Endothelial cell of umbilical vein (primary cell): ENCODE results near the gene BIN2. TPM values are rescaled to one million over a fixed set of nuclear protein-coding genes. Genes with fewer than 3 reads are reported as not detected.

Experiments used
- BruUV-seq: library from RNA; stranded (reverse); fragments of 400-500 nt; replicated peaks from 2 replicates; lab custom pipeline; 2021; lab: Mats Ljungman, UMichigan
- CTCF ChIA-PET: fragments of 300-600, 350-600 bp; sonication (Branson Sonifier 250); formaldehyde crosslinking; loops from one replicate; lab custom pipeline; 2021; ENCODE audit warnings: antibody characterized with exemption, inconsistent platforms; lab: Charles Lee
- POLR2A ChIA-PET: fragments of 300-600, 350-600 bp; sonication (Branson Sonifier 250); formaldehyde crosslinking; loops from one replicate; lab custom pipeline; 2021; ENCODE audit warnings: antibody characterized with exemption, inconsistent platforms; lab: Charles Lee
- DNase-seq: peaks from one replicate; pipeline ENCODE4 v3.0.0-alpha.2; 2011; ENCODE audit warnings: low read depth, low spot score
- FAIRE-seq: peaks from 2 replicates; lab custom pipeline; 2011; peaks lifted over from hg19 to GRCh38; lab: Jason Lieb, UNC
- H2AFZ ChIP-seq: 2 replicates; pipeline ENCODE4 v1.6.0; 2012; ENCODE audit warnings: low read depth, low read length, control low read depth, inconsistent platforms
- H3K27ac ChIP-seq: 2 replicates; pipeline ENCODE4 v1.5.1; 2011; ENCODE audit warnings: low read depth, mild to moderate bottlenecking, control low read depth, low read length, moderate library complexity; ENCODE audit not compliant: insufficient read depth
- H3K27me3 ChIP-seq, 2 experiments: 2 replicates each; pipeline versions ENCODE4 v1.6.0 to v1.6.1; 2011; ENCODE audit warnings: low read length in 2 of 2, mixed read lengths in 1 of 2; ENCODE audit not compliant: control insufficient read depth in 2 of 2, insufficient read depth in 2 of 2
- H3K36me3 ChIP-seq, 2 experiments: 2 replicates in 1 of 2; 3 replicates in 1 of 2; pipeline ENCODE4 v1.5.1; 2011; ENCODE audit warnings: low read length in 2 of 2, mild to moderate bottlenecking in 1 of 2, moderate library complexity in 1 of 2; ENCODE audit not compliant: control insufficient read depth in 2 of 2, insufficient read depth in 2 of 2; ENCODE audit errors: extremely low read depth in 1 of 2
- H3K4me1 ChIP-seq: 3 replicates; pipeline ENCODE4 v1.5.1; 2011; ENCODE audit warnings: mild to moderate bottlenecking, low read length; ENCODE audit not compliant: control insufficient read depth, insufficient read depth; ENCODE audit errors: extremely low read depth
- H3K4me2 ChIP-seq: 2 replicates; pipeline ENCODE4 v1.6.1; 2011; ENCODE audit warnings: low read length, control low read depth, mixed read lengths; ENCODE audit not compliant: insufficient read depth
- H3K4me3 ChIP-seq, 3 experiments: fragments of 200-600 bp in 1 of 3; sonication (generic), shearing (Covaris generic) in 1 of 3; replicated peaks in 1 of 3; 2 replicates each; pipeline ENCODE4 v1.5.1; 2011 to 2016; ENCODE audit warnings: control low read depth in 3 of 3, low read length in 3 of 3, mild to moderate bottlenecking in 2 of 3, inconsistent platforms in 1 of 3, low read depth in 1 of 3, moderate library complexity in 1 of 3; ENCODE audit not compliant: insufficient read depth in 1 of 3
- H3K79me2 ChIP-seq: 2 replicates; pipeline ENCODE4 v1.6.0; 2012; ENCODE audit warnings: low read length, inconsistent platforms; ENCODE audit not compliant: control insufficient read depth, insufficient read depth
- H3K9ac ChIP-seq: replicated peaks from 2 replicates; pipeline ENCODE3; 2011; ENCODE audit warnings: low read length, control low read depth; ENCODE audit not compliant: insufficient read depth; ENCODE audit errors: extremely low read depth
- H3K9me1 ChIP-seq: replicated peaks from 3 replicates; pipeline ENCODE4 v1.6.0; 2011; ENCODE audit warnings: mild to moderate bottlenecking, low read length; ENCODE audit not compliant: control insufficient read depth, insufficient read depth; ENCODE audit errors: extremely low read depth
- H3K9me3 ChIP-seq: replicated peaks from 2 replicates; pipeline ENCODE4 v1.5.1; 2012; ENCODE audit warnings: low read length, inconsistent platforms; ENCODE audit not compliant: control insufficient read depth, insufficient read depth
- H4K20me1 ChIP-seq: replicated peaks from 2 replicates; pipeline ENCODE3; 2011; ENCODE audit warnings: mild to moderate bottlenecking, low read length; ENCODE audit not compliant: control insufficient read depth, insufficient read depth; ENCODE audit errors: extremely low read depth
- EZH2 ChIP-seq: IDR thresholded peaks from 2 replicates; pipeline ENCODE4 v1.6.1; 2012; ENCODE audit warnings: borderline replicate concordance, low read depth, mild to moderate bottlenecking, moderate library complexity, low read length, inconsistent platforms; ENCODE audit not compliant: severe bottlenecking
- FOS ChIP-seq: IDR thresholded peaks from 2 replicates; pipeline ENCODE4 v1.6.1; 2011; ENCODE audit warnings: mild to moderate bottlenecking, low read length, moderate library complexity, borderline replicate concordance; ENCODE audit not compliant: insufficient read depth
- GATA2 ChIP-seq: IDR thresholded peaks from 2 replicates; pipeline ENCODE4 v1.7.0; 2011; ENCODE audit warnings: low read depth, mild to moderate bottlenecking, moderate library complexity, mixed read lengths, low read length; ENCODE audit not compliant: insufficient read length, insufficient read depth
- JUN ChIP-seq: IDR thresholded peaks from 2 replicates; pipeline ENCODE4 v1.6.1; 2011; ENCODE audit warnings: borderline replicate concordance, low read depth; ENCODE audit not compliant: insufficient read length, insufficient read depth
- MYC ChIP-seq: IDR thresholded peaks from one replicate; pipeline ENCODE4 v1.6.1; 2011; ENCODE audit warnings: mild to moderate bottlenecking, low read depth, low read length
- POLR2A ChIP-seq: IDR thresholded peaks from 2 replicates; pipeline ENCODE4 v1.6.1; 2012; ENCODE audit warnings: low read depth, mild to moderate bottlenecking, control low read depth, low read length
- POLR2AphosphoS5 ChIP-seq: IDR thresholded peaks from 2 replicates; pipeline ENCODE4 v1.6.1; 2012; ENCODE audit warnings: low read depth, mild to moderate bottlenecking, control low read depth, low read length, moderate library complexity; ENCODE audit not compliant: insufficient read depth
- dilution Hi-C: fragments of 300-500 bp; cut with MboI; formaldehyde crosslinking; loops from one replicate; pipeline ENCODE4 v1.15.0; 2019; ENCODE audit warnings: low sequenced_read_pairs; ENCODE audit not compliant: extremely low pct_ligation_motif_present
- intact Hi-C: fragments of 100-400 bp; cut with micrococcal nuclease; formaldehyde crosslinking; loops from one replicate; pipeline ENCODE4 v1.10.0; 2022
- polyA plus RNA-seq, 4 experiments: library from polyadenylated mRNA; depleted of rRNA in 3 of 4; stranded (reverse) in 3 of 4; unstranded in 1 of 4; fragments of >200 nt; gene quantifications; 2 replicates each; pipeline versions ENCODE4 v1.2.1 to v1.2.3, GENCODE V29; 2011 to 2012; ENCODE audit warnings: missing spikeins in 1 of 4
- total RNA-seq: library from RNA; stranded (reverse); gene quantifications from 2 replicates; pipeline ENCODE4 v1.2.3, GENCODE V29; 2021
- TF ChIP-seq, protein P1 (sequence below): IDR thresholded peaks from 2 replicates; pipeline ENCODE4 v1.6.1; 2011; ENCODE audit not compliant: insufficient read depth, insufficient read length
- TF ChIP-seq, protein P2 (sequence below), 2 donors: IDR thresholded peaks; 1 replicate in 1 of 2; 2 replicates in 1 of 2; pipeline ENCODE4 v1.5.1; 2011; ENCODE audit warnings: low read length in 2 of 2, mild to moderate bottlenecking in 2 of 2, moderate library complexity in 2 of 2, control low read depth in 1 of 2, inconsistent platforms in 1 of 2, low read depth in 1 of 2; ENCODE audit not compliant: insufficient read depth in 1 of 2; ENCODE audit errors: extremely low read depth in 1 of 2

Gene BIN2
- total and polyA plus RNA-seq, 2 donors (not counting 3 experiments of a cell fraction or from before 2014, with no cell fraction given), result not detected

DNA sequence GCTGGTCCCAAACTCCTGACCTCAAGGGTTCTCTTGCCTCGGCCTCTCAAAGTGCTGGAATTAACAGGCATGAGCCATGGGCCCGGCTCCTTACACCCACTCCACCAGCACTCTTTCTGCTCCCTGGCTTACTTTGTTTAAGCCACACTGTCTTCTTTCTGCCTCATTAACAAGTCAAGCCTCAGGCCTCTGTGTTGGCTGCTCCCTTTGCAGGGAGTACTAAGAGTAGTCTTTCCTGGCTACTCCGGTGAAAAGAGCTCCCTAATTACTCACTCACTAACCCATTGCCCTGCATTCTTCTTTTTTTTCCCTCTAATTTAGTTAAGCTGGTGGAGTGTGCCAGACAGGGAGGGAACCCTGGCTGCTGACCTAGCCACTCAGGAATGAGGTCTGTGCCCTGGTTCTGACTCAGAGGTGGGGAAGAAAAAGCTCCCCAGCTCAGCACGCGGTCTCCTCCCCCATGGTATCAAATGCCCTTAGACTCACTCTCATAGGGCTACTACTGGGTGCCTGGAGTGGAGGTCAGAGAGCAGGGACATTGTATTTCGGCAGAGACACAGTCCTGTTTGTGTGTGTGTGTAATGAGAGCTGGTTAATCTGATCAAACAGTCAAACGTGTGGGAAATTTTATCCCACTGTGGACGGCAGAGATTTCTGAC, 47.5 kb upstream of the BIN2 start:
- Histone ChIP-seq H3K9ac (peak overlapping the region; percentile 65), H3K4me3 (no peak overlapping the region), H3K4me1 (peaks cover 54% of the 10 kb centered on the region), H3K27ac (peak overlapping the region; percentile 91), H3K79me2 (no peaks in the 10 kb centered on the region), H3K9me1 (no peaks in the 10 kb centered on the region), H3K27me3 (no peaks in the 10 kb centered on the region), H3K36me3 (no peaks in the 10 kb centered on the region), H2AFZ (peak overlapping the region; percentile 20), H3K9me3 (no peaks in the 10 kb centered on the region), H4K20me1 (no peaks in the 10 kb centered on the region), H3K4me2 (peak overlapping the region; percentile 29)
- FAIRE-seq (peak; percentile 99), DNase-seq (peak; percentile 96)
- intact Hi-C loops, result loop anchor here (1.0 kb wide), 1 partner anchor 20 kb away; the partner anchor contains the start of gene GALNT6
- ChIA-PET CTCF (interaction anchor here (0.7 to 2.2 kb wide), 19 partner anchors 10 to 606 kb away, joined by 3 to 15 read pairs (median 4); partner anchors contain the start of genes GALNT6 and POU6F1), POLR2A (interaction anchor here (0.7 to 1.6 kb wide), 3 partner anchors 11 to 23 kb away, joined by 3 to 8 read pairs (median 7); partner anchors contain the start of gene GALNT6)
- no TSS peak for BruUV-seq
- TF ChIP-seq JUN (peak; percentile 76), GATA2 (peak; percentile 55), POLR2AphosphoS5 (peak; percentile 62), POLR2A (no peak), FOS (peak; percentile 97), MYC (peak; percentile 93), EZH2 (no peak)
- TF ChIP-seq, protein P1, sequence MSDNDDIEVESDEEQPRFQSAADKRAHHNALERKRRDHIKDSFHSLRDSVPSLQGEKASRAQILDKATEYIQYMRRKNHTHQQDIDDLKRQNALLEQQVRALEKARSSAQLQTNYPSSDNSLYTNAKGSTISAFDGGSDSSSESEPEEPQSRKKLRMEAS, result peak; percentile 40
- TF ChIP-seq, protein P2, sequence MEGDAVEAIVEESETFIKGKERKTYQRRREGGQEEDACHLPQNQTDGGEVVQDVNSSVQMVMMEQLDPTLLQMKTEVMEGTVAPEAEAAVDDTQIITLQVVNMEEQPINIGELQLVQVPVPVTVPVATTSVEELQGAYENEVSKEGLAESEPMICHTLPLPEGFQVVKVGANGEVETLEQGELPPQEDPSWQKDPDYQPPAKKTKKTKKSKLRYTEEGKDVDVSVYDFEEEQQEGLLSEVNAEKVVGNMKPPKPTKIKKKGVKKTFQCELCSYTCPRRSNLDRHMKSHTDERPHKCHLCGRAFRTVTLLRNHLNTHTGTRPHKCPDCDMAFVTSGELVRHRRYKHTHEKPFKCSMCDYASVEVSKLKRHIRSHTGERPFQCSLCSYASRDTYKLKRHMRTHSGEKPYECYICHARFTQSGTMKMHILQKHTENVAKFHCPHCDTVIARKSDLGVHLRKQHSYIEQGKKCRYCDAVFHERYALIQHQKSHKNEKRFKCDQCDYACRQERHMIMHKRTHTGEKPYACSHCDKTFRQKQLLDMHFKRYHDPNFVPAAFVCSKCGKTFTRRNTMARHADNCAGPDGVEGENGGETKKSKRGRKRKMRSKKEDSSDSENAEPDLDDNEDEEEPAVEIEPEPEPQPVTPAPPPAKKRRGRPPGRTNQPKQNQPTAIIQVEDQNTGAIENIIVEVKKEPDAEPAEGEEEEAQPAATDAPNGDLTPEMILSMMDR (IDR thresholded peaks at IDR 0.05; ENCODE audit: extremely low read depth in 1 of 2, insufficient read depth in 1 of 2, low read depth in 1 of 2, low read length in 2 of 2), result no peak
- dilution Hi-C loops, result no loop called here
